Colonic mucosa (tissue), 4 donors: ENCODE data around the gene INTS6L. TPM values are rescaled to one million over a fixed set of nuclear protein-coding genes. Genes with fewer than 3 reads are reported as not detected.
A peak's percentile ranks its signal among the peaks of the same experiment; 100 is the strongest.

Source experiments
- DNase-seq: peaks from one replicate; pipeline ENCODE4 v3.0.0-alpha.2; 2020
- H3K27ac ChIP-seq: fragments of 200-600 bp; one replicate; pipeline ENCODE4 v1.8.0; 2021
- H3K27me3 ChIP-seq: fragments of 200-600 bp; one replicate; pipeline ENCODE4 v1.8.0; 2021
- H3K36me3 ChIP-seq: fragments of 200-600 bp; one replicate; pipeline ENCODE4 v1.8.0; 2021
- H3K4me1 ChIP-seq: fragments of 200-600 bp; one replicate; pipeline ENCODE4 v1.8.0; 2021; ENCODE audit warnings: mild to moderate bottlenecking
- H3K4me3 ChIP-seq: fragments of 200-600 bp; one replicate; pipeline ENCODE4 v1.8.0; 2021
- H3K9ac ChIP-seq, 2 donors: one replicate each; pipeline ENCODE4 v1.7.0; 2013; ENCODE audit warnings: control low read depth in 2 of 2, low read depth in 2 of 2, low read length in 2 of 2
- H3K9me3 ChIP-seq: fragments of 200-600 bp; one replicate; pipeline ENCODE4 v1.8.0; 2021
- CTCF ChIP-seq: fragments of 200-600 bp; IDR thresholded peaks from one replicate; pipeline ENCODE4 v1.8.0; 2022; ENCODE audit warnings: antibody characterized with exemption, mild to moderate bottlenecking
- intact Hi-C: fragments of 100-400 bp; cut with DNase I; formaldehyde crosslinking; loops from one replicate; pipeline ENCODE4 v1.14.1; 2022
- total RNA-seq, 2 donors: library from RNA; stranded (reverse); fragmentation: NEBNext Ultra II Directional in 1 of 2; extraction: Animal tissue kit (Norgen Biotek cat#: 25700) in 1 of 2; gene quantifications; one replicate each; pipeline ENCODE4 v1.2.1, GENCODE V29; 2021
- donor health status: healthy.
- donor health status: DM: no; HTN: no; CAD: no.
- donor health status: DM: no; HTN: no; CAD: no.

Gene INTS6L
- total RNA-seq, 2 donors from 2014 or later, result 14.8 to 16.2 TPM

- no peak for TF ChIP-seq CTCF
- Histone ChIP-seq H3K27me3 (no peaks in the 10 kb centered on the region), H3K27ac (no peak overlapping the region), H3K36me3 (no peaks in the 10 kb centered on the region), H3K4me3 (no peak overlapping the region), H3K9me3 (no peaks in the 10 kb centered on the region), H3K9ac (no peak overlapping the region), H3K4me1 (no peaks in the 10 kb centered on the region)
- DNase-seq, result no peak
- intact Hi-C loops, result no loop called here
Observed at GRCh38 chrX:135516376-135516775, 4.1 kb upstream of the INTS6L start.

- Histone ChIP-seq H3K4me1 (no peaks in the 10 kb centered on the region), H3K36me3 (no peaks in the 10 kb centered on the region), H3K9ac (no peak overlapping the region), H3K4me3 (no peak overlapping the region), H3K9me3 (no peaks in the 10 kb centered on the region), H3K27ac (no peak overlapping the region), H3K27me3 (no peaks in the 10 kb centered on the region)
- DNase-seq, result no peak
- intact Hi-C loops, result no loop called here
- TF ChIP-seq CTCF, result no peak
Observed at GRCh38 chrX:135518161-135518560, 2.3 kb upstream of the INTS6L start.

DNA sequence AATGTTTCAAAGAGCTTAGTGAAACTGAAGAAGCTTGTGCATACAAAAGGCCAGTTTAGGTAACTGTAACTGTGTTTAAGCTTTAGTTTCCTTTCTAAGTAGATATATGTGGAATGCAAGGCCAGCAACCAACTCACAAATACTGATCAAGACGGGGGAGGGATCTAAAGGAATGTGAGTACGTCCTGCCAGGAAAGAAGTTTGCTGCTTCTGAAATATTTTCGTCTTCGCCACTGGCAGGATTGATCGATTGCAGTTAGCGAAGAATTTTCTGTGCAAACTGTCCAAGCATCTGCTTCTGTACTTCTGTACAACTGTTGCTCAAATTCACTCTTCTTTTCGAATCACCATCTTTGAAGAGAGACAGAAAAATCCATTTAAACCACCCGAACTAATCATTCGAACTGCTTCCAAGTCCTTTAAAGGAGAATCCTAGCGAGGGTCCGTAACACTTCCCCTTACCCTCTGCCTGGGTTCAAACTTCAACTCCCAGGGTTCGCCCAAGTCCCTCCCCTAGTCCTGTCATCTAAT is 373 bp upstream of the INTS6L start:
- TF ChIP-seq CTCF, result no peak
- H3K36me3 ChIP-seq, result no peaks in the 10 kb centered on the region
- peak overlapping the region; percentile 91 for H3K27ac ChIP-seq
- H3K4me1 ChIP-seq, result no peaks in the 10 kb centered on the region
- H3K9ac ChIP-seq, result peak overlapping the region in 1 of 2 donors; percentile 58
- peak overlapping the region; percentile 45 for H3K4me3 ChIP-seq
- no peak for DNase-seq
- intact Hi-C loops, result no loop called here
- no peaks in the 10 kb centered on the region for H3K9me3 ChIP-seq
- no peaks in the 10 kb centered on the region for H3K27me3 ChIP-seq

DNA sequence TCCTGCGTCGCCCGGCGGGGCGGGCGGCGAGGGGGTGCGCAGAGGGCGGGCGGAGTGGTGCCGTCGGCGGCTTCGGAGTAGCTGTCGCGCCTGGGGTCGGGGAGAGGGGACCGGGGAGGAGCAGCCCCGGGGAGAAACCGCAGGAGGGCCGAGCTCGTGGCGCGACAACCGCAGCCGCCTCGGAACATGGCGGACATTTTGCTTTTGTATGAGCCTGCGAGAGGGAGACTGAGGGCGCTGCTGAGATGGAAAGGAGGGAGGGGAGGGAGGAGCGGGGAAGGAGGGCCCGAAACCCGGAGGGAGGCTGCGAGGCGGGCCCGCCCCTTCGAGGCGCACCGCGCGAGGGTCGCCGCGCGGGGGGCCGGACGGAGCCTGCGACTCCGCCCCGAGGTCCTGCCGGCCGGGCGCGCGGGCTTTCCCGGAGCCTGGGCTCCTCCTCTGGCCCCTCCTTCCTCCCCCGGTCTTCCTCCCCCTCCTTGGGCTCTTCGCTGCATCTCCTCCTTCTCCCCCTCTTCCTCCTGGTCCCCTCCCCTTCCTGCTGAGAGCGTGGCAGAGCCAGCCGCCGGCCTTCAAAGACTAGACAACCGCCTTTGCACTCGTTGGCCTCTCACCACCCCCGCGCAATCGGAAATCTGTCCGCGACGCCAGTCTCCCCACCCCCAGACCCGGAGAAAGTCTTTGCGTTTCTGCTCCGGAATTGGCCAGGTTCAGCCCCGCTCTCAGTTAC is 1.1 kb downstream of the INTS6L start:
- DNase-seq, result peak; percentile 88
- Histone ChIP-seq H3K27me3 (no peaks in the 10 kb centered on the region), H3K9me3 (no peaks in the 10 kb centered on the region), H3K27ac (peak overlapping the region; percentile 91), H3K4me3 (peak overlapping the region; percentile 45), H3K36me3 (no peaks in the 10 kb centered on the region), H3K9ac (peak overlapping the region; percentile 73 to 86), H3K4me1 (no peaks in the 10 kb centered on the region)
- intact Hi-C loops, result no loop called here
- no peak for TF ChIP-seq CTCF

DNA sequence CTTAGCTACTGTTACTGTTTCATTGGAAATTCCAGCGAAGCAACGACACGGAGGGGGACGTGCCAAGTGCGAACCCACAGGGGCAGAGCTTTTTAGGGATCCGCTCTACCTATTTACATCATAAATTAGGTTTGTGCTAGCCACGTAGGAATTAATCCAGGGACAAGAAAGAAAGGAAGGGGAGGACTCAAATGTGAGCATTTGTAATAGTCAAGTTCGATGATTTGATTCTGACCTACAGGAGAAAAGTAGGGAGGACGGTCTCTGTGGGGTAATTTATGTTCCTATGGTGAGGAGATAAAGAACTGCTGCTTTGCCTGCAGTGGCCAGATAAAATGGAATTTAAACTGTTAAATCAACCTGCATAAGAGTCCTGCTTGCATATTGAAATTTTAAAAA is 1.7 kb downstream of the INTS6L start:
- intact Hi-C loops, result no loop called here
- Histone ChIP-seq H3K9ac (peak overlapping the region; percentile 51 to 73), H3K36me3 (no peaks in the 10 kb centered on the region), H3K27me3 (no peaks in the 10 kb centered on the region), H3K27ac (peak overlapping the region; percentile 75), H3K9me3 (no peaks in the 10 kb centered on the region), H3K4me3 (peak overlapping the region; percentile 30), H3K4me1 (no peaks in the 10 kb centered on the region)
- no peak for TF ChIP-seq CTCF
- no peak for DNase-seq
